GM23248 (cell line): ENCODE measurements around the gene OPTC.

Experiments
- EZH2 ChIP-seq: fragments of 200-600 bp; sonication (generic); IDR thresholded peaks from 2 replicates; pipeline ENCODE4 v1.6.1; 2018; ENCODE audit warnings: antibody characterized with exemption, mild to moderate bottlenecking; ENCODE audit not compliant: insufficient read depth, poor library complexity, severe bottlenecking
- EZH2phosphoT487 ChIP-seq: fragments of 200-600 bp; sonication (generic); IDR thresholded peaks from 2 replicates; pipeline ENCODE4 v1.6.1; 2018; ENCODE audit warnings: antibody characterized with exemption, moderate library complexity, mild to moderate bottlenecking, low read depth; ENCODE audit not compliant: insufficient read depth

DNA sequence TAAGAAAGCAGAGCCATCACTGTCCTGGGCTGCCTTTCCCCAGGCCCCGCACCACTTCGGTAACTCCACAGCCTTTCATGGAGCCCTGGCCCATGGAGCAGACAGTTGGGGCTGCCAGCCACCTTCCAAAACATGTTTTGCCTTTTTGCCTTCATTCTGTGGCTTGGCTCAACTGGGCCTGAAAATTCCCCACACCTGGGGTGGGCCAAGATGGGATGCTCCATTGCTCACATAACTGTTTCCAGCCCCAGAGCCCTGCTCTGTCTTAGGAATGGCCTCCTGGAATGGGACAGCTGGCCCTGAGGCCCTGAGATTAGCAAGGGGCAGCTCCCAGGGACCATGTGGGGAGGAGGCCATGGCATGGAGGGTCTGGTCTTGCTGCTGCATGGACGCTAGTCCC, 29.2 kb upstream of the OPTC start:
- TF ChIP-seq EZH2phosphoT487 (no peak), EZH2 (no peak)
